ENCODE results near the gene ARHGEF5.
"Not testable (repeated sequence)": the region's sequence is repeated elsewhere in the genome, so short reads cannot be mapped to it uniquely, and the experiment has no call there.

- not testable (repeated sequence) for TF ChIP-seq CTCF (IDR thresholded peaks at IDR 0.05; ENCODE audit: borderline replicate concordance, extremely low read depth, low read length, poor library complexity, severe bottlenecking); EZH2 (IDR thresholded peaks at IDR 0.05; ENCODE audit: borderline replicate concordance, low read depth, low read length, severe bottlenecking)
Measured at GRCh38 chr7:144351667-144352066, 3.5 kb upstream of the ARHGEF5 start.
